Measurements from ENCODE around the gene YPEL3.
"Not testable (repeated sequence)": the region's sequence is repeated elsewhere in the genome, so short reads cannot be mapped to it uniquely, and the experiment has no call there.

YPEL3 gene, protein sequence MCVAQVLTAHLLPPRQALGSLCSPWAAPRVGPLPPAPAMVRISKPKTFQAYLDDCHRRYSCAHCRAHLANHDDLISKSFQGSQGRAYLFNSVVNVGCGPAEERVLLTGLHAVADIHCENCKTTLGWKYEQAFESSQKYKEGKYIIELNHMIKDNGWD

DNA sequence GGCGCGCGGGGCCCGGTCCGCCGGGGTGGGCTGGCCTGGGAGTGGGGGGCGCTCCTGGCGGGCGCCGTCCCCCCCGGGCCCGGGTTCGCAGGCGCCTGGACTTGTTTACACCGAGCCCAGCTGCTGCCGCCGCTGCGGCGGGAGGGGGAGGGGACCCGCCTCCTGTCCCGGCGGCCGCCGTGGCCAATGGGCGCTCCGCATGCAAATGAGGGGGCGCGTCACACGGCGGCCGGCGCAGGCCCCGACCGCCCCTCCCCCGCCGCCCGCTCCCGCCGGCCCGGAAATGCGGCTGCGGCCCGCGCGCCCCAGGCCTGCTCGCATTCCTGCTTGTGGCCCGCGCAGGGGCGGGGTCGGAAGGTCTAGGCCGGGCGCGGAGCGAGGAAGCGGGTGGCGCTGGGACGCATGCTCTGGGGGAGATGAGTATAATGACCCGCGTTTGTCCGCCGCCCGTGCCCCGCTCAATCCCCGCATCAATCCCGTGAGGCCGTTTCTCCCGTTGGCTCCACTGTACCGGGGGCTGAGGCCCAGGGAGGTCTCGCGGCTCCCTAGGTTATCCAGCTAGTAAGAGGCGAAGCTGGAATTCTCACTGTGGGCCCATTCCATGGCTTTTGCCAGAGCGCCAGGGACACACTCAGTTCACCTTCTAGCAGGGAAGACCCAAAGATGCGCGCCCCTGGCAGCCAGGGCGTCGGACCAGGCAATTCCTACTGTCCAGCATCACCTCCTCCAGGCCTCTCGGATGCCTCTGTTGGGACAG, at the start of gene YPEL3:
TSS of gene YPEL3 (minus strand) at position 109 of the 757 bp plus-strand sequence. CDS start 731 bp downstream, outside the sequence.
- DNase-seq (ENCODE audit: low read depth), result peak; percentile 82

DNA sequence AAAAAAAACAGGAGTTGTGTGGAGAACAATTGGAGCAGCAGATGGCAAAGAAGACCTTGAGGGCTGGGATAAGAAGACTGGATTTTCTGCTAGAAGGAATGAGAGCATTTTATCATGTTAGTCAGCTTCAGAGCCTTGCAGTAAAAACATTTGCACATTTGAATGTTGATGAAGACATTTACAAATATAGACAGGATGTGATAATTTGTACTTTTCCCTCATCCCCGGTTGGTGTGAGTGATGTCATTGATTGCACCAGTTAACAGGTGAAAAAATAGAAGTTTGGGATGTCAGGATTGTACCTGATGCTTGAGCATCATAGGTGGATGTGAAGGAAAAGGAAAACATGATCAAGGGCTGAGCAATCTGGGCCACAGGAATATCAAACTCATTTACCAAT, 49.6 kb upstream of the YPEL3 start:
- no peak for DNase-seq (ENCODE audit: low read depth)

DNA sequence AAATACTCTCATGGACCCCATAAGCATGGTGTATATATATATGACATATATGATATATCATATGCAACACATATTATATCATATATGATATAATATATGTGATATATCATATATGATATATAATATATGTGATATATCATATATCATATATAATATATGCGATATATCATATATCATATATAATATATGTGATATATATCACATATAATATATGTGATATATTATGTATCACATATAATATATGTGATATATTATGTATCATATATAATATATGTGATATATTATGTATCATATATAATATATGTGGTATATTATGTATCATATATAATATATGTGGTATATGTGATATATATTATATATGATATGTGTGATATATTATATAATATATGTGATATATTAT, 48.9 kb upstream of the YPEL3 start:
- no peak for DNase-seq (ENCODE audit: low read depth)

DNA sequence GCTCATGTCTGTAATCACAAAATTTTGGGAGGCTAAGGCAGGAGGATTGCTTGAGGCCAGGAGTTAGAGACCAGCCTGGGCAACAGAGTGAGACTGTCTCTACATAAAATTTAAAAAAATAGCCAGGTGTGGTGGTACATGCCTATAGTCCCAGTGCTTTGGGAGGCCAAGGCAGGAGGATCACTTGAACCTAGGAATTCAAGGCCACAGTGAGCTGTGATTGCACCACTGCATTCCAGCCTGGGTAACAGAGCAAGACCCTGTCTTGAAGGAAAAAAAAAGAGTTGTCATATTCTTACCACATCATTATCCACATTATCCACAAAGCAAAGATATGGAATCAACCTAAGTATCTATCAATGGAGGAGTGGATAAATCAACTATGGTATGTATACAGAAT, 48.0 kb upstream of the YPEL3 start:
- DNase-seq (ENCODE audit: low read depth), result no peak

DNA sequence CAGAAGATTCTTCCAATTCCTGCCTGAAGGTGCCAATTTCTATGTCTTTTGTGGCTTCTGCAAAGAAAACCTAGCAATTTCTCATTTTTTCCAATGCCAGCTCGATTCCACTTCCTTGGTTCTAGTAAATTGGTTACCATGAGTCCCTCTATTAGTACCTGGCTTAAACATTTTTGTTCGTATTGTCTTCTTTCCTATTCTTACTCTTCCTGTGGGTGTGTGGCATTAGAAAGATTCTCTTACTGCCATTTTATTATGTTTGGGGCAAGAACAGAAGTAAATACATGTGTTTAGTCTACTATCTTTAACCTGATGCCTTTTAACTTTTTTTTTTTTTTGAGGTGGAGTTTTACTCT, 47.3 kb upstream of the YPEL3 start:
- no peak for DNase-seq (ENCODE audit: low read depth)

DNA sequence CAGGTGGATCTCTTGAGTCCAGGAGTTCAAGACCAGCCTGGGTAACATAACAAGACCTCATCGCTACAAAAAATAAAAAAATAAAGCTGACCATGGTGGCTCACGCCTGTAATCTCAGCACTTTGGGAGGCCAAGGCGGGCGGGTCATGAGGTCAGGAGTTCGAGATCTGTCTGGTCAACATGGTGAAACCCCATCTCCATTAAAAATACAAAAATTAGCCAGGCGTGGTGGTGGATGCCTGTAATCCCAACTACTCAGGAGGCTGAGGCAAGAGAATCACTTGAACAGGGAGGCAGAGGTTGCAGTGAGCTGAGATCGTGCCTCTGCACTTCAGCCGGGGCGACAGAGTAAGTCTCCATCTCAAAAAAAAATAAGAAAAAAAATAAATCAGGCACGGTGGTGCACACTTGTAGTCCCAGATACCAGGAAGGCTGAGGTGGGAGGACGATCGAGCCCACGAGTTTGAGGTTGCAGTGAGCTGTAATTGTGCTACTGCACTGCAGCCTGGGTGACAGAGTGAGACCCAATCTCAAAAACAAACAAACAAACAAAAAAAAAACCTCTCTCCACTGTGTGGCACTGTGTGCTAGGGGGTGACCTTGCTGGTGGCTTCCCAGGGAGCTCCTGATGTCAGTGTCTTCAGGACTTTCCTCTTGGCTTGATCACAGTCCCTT, 46.8 kb upstream of the YPEL3 start:
- no peak for DNase-seq (ENCODE audit: low read depth)

DNA sequence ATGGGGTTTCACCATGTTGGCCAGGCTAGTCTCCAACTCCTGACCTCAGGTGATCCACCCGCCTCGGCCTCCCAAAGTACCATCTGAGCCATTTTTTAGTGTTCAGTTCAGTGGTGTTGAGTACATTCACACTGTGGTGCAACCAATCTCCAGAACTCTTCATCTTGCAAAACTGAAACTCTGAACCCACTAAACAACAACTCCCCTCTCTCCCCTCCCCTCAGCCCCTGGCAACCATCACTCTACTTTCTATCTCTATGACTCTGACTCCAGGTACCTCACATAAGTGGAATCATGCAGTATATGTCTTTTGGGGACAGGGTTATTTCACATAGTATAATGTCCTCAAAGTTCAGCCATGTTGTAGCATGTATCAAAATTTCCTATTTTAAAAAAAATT, 45.7 kb upstream of the YPEL3 start:
- DNase-seq (ENCODE audit: low read depth), result no peak

DNA sequence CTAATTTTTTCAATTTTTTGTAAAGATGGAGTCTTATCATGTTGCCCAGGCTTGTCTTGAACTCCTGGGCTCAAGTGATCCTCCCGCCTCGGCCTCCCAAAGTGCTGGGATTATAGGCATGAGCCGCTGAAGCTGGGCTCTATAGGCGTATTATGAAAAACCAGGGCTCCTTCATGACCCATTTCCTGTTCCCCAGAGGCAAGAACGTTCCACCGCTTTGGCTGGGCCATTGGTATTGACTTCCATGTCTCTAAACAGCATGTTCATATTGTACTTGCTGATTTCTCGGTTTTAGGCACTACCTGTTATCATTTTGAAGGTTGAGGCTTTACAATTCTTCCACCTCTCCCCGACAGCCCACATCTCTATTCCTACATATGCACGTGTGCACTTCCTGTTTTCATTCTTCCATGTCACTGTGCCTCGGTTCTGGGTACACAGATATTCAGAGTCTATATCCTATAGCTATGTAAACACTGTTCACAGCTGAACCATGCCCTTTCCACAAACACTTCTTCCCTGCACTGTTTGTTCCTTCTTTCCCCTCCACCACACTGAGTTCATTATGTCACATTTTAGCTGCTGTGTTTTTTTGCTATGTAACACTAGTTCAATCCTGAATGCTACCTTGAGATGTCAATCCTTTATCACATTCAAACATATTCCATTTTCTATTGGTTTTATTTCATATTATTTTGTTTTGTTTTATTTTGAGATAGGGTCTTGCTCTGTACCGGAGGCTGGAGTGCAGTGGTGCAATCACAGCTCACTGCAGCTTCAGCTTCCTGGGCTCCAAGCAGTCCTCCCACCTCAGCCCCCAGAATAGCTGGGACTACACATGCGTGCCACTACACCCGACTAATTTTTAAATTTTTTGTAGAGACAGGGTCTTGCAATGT, 43.8 kb upstream of the YPEL3 start:
- DNase-seq (ENCODE audit: low read depth), result no peak

DNA sequence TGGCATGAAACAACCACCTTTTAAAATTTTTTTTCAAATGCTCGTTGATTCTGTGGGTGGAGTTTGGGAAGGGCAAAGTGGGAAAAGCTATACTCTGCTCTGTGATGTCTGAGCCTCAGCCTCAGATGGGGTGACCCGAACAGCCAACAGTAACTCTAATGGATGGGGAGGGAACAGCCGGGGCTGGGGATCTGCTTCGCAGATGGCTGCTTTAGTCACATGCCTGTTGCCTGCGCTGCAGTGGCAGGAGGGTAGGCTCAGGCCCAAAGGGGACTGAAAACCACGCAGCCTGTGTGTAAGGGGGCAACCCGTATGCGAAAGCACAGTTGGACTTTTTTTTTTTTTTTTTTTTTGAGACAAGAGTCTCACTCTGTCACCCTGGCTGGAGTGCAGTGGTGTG, 41.9 kb upstream of the YPEL3 start:
- DNase-seq (ENCODE audit: low read depth), result no peak

DNA sequence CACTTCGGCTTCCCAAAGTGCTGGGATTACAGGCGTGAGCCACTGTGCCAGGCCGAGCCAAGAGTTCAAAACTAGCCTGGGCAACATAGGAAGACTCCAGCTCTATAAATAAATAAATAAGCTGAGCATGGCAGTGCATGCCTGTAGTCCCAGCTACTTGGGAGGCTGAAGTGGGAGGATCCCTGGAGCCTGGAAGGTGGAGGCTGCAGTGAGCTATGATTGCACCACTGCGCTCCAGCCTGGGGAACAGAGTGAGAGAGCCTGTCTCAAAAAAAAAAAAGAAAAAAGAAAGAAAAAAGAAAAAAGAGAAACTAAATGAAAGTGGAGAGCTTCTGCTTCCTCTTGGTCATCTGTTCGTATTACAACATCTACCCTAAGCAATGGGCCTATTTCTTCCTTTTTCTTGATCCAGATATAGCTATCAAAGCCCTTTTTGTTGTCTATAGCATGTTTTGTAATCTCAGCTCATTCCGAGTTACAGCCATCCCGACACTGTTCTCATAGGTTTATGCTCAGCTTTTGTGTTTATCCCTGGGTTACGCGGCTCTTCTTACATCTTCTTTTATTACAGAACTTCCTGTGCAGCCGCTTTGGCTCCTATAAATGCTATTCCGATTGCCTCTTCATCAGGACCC, 41.1 kb upstream of the YPEL3 start:
- no peak for DNase-seq (ENCODE audit: low read depth)

DNA sequence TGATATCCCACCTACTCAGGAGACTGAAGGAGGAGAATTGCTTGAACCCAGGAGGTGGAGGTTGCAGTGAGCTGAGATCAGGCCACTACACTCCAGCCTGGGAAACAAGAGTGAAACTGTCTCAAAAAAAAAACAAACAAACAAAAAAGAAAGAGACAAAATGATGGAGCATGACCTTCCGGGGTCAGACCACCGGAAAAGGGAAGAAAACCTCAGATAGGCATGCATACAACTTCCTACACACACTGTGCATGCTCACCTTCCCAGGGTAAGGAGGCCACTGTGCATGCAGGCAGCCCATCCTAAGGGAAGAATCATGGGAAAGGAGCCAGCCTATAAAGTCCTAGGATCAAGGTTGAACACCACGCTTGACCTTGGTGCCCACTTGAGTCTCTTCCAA, 36.6 kb upstream of the YPEL3 start:
- DNase-seq (ENCODE audit: low read depth), result no peak

DNA sequence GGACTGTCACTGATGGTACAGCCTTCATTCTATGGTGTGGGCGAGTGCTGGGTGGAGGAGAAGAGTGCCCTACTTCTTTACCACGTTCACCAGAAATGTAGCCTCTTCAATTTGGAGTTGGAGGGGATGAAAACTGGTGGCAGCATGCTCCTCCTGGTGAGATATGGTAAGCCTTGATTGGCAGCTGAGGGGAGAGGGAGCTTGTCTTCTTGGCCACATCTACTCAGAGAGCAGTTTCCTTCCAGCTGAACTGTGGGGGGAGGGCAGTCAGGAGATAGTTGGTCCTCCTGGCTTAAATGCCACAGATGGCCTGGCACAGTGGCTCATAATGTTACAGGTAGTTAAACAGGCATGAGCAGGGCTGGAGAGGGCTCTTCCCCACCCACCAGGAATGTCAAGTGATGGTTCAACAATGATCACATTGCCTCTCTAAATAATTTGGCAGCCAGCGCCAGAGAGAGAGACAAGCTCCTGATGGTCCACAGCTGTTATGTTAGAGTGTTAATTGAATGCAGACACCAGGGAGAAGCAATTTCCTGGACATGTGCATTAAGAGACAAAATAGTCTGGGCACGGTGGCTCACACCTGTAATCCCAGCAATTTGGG, 36.0 kb upstream of the YPEL3 start:
- DNase-seq (ENCODE audit: low read depth), result no peak

DNA sequence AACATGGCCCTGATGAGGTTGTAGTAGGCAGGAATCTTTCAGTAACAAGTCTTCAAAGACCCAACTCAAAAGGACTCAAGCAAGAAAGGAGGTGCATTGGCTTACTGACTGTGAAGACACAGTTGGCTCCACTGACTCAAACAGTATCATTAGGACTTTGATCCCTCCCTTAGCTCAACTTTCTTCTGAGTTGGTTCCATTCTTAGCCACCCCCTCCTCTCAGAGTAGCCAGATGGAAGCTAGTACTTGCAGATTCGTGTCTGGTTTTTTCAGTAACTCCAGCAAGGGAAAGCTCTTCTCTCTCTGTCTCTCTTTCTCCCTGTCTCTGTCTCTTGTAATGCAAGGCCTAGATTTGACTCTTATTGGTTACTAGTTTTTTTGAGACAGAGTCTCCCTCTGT, 32.0 kb upstream of the YPEL3 start:
- no peak for DNase-seq (ENCODE audit: low read depth)

DNA sequence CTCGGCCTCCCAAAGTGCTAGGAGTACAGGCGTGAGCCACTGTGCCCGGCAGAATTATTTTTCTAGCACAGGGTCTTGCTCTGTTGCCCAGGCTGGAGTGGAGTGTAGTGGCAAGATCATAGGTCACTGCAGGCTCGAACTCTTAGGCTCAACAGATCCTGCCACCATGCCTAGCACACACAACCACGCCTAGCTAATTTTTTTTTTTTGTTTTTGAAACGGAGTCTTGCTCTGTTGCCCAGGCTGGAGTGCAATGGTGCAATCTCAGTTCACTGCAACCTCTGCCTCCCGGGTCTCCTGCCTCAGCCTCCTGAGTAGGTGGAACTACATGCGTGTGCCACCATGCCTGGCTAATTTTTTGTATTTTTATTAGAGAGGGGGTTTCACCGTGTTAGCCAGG, 29.7 kb upstream of the YPEL3 start:
- not testable (repeated sequence) for DNase-seq (ENCODE audit: low read depth)

DNA sequence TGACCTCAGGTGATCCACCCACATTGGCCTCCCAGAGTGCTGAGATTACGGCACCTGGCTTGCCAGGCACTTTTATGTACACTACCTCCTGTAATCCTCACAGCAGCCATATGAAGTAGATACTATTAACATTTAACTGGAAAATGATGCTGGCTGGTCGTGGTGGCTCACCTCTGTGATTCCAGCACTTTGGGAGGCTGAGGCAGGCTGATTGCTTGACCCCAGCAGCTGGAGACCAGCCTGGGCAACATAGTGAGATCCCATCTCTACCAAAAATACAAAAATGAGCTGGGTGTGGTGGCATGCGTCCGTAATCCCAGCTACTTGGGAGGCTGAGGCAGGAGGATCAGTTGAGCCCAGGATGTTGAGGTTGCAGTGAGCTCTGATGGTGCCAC, 29.0 kb upstream of the YPEL3 start:
- DNase-seq (ENCODE audit: low read depth), result no peak

DNA sequence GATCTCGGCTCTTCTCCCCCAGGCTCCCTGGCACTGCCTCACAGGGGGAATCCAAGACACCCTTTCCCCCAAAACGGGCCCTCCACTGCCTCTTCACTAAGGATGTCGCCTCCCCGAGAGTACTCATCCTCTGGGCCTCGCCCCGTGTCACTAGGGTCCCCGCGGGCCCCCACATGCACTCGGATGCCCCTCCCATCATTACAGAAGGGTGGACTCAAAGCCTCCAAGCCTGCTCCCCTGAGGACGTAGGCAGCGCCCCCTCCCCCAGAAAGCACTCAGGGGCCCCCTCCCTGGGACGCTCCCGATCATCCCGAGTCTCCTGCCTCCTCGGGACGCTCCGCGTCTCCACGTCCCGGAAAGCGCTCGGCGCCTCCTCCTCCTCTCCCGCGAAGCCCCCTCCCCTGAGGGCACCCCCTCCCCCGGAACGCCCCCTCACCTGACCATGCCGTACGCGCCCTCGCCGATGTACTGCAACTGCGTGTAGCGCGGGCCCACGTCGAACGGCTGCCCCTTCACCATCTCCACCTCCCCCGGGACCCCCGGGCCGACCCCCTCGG, 26.7 kb upstream of the YPEL3 start:
- no peak for DNase-seq (ENCODE audit: low read depth)

DNA sequence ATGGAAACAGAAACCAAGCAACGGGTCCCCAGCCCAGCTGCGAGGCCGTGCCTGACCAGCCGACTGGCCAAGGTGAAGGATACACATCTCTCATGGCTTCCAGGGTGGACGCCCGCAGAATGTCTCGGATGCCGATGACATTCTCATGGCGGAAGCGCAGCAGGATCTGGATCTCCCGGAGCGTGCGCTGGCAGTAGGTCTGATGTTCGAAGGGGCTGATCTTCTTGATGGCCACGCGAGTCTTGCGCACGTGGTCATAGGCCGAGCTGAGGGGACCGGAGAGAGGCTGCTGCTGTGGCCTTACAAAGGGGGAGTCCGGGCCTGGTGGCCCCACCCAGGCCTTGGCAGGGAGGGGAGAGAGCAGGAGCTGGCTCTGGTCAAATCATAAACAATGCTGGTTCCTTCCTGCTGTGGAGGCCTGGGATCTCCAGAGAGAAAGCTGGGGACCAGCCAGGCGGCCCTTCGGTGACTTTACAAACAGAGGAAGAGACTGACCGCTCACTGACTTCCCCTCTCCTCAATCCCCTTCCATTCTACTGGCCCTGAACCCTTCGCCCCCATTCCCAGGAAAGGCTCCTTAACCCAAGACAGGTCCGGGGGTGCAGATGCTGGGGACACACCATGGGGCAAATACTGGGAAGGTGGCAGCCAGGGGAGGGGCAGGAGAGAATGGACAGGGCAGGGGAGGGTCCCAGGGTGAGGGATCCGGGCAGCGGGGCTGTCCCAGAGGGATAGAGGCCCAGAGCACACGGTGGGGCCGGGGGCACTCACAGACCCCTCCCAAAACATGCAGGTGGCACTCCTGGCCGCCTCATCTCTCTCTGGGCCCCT, 25.9 kb upstream of the YPEL3 start:
- no peak for DNase-seq (ENCODE audit: low read depth)

DNA sequence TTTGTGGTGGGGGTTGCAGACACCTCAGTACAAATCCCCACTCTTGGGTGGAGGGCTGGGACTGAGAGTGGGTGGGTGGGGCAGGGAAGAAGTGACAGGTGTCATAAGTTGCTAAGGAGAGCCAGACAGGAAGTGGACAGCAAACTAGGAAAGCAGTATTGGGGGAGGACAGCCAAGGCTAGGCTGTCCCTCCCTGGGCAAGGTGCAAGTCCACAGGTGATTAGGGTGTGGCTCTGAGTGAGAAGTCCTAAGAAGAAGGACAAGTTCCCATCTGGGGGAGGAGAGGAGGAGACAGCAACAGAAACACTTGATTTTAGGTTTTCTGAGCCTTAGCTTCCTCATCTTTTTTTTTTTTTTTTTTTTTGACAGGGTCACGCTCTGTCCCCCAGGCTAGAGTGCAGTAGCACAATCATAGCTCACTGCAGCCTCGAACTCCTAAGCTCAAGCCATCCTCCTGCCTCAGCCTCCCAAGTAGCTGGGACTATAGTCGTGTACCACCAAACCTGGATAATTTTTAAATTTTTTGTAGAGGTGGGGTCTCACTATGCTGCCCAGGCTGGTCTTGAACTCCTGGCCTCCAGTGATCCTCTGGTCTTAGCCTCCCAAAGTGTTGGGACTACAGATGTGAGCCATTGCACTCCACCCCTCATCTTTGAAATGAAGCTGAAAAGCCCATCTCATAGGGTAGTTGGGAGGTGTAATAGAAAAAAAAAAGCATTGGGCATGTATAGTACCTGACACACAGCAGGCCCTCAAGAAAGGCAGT, 24.5 kb upstream of the YPEL3 start:
- no peak for DNase-seq (ENCODE audit: low read depth)

DNA sequence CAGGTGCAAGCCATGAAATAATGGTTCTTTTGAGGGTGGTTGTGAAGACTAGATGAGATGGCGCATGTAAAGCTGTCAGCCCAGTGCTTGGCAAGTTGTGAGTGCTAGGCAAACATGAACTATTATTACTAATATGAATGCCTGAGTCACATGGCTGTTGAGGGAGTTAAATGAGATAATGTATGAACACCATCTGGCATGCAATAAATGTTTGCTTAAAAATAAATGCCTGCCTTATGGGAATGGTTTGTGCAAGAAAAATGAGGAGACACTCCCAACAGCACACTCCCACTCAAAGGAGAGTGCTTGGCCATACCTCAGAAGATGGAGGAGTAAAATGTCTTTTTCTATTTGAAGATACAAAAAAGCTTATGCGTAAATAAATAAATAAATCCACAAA, 23.4 kb upstream of the YPEL3 start:
- no peak for DNase-seq (ENCODE audit: low read depth)

DNA sequence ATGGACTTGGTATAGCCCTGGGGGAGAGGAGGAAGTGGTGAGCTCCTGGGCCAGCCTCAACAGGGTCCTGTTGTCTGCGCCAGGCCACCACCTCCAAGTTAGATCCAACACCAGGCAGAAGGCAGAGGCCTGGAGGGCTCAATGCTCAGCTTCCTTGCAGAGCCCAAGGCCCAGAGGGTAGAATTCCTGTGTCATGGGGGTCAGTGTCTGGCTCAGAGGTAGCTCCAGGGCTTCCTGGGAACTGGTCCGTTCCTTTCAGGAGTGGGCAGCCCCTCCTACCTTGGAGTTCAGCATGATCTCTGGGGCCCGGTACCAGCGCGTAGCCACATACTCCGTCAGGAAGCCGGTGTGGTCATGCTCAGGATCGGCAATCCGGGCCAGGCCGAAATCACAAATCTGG, 21.8 kb upstream of the YPEL3 start:
- DNase-seq (ENCODE audit: low read depth), result no peak
